H1 (cell line): ENCODE measurements around the gene YWHAB. TPM values are rescaled to one million over a fixed set of nuclear protein-coding genes. Genes with fewer than 3 reads are reported as not detected.

Experiments used
- CTCF ChIA-PET: fragments of 300-600 bp; sonication (Branson Sonifier 250); formaldehyde crosslinking; loops from one replicate; lab custom pipeline; 2021; ENCODE audit not compliant: partially characterized antibody; lab: Charles Lee
- POLR2A ChIA-PET: fragments of 300-600 bp; sonication (Branson Sonifier 250); formaldehyde crosslinking; loops from one replicate; lab custom pipeline; 2021; ENCODE audit warnings: inconsistent platforms; ENCODE audit not compliant: partially characterized antibody; lab: Charles Lee
- DNase-seq, 2 experiments: peaks; one replicate each; pipeline versions ENCODE4 v3.0.0 to v3.0.0-alpha.2; 2010 to 2022; ENCODE audit warnings: low spot score in 2 of 2, low read depth in 1 of 2, mixed read lengths in 1 of 2
- FAIRE-seq: peaks from 2 replicates; lab custom pipeline; 2011; peaks lifted over from hg19 to GRCh38; lab: Jason Lieb, UNC
- H2AFZ ChIP-seq: 2 replicates; pipeline ENCODE4 v1.8.1; 2012; ENCODE audit warnings: low read length, inconsistent platforms
- H2AK5ac ChIP-seq: 2 replicates; pipeline ENCODE4 v1.6.1; 2013; ENCODE audit warnings: low read depth, low read length
- H2BK120ac ChIP-seq: replicated peaks from 2 replicates; pipeline ENCODE3; 2013; ENCODE audit warnings: low read depth, low read length, inconsistent platforms
- H2BK12ac ChIP-seq: 2 replicates; pipeline ENCODE4 v1.6.1; 2013; ENCODE audit warnings: low read depth, low read length
- H2BK15ac ChIP-seq: 2 replicates; pipeline ENCODE4 v1.6.1; 2013; ENCODE audit warnings: low read length
- H2BK20ac ChIP-seq: 2 replicates; pipeline ENCODE4 v1.6.1; 2013; ENCODE audit warnings: low read length
- H2BK5ac ChIP-seq: 2 replicates; pipeline ENCODE4 v1.6.1; 2013; ENCODE audit warnings: low read depth, low read length
- H3K14ac ChIP-seq: 2 replicates; pipeline ENCODE4 v1.6.1; 2013; ENCODE audit warnings: inconsistent platforms; ENCODE audit not compliant: insufficient read length
- H3K18ac ChIP-seq: 2 replicates; pipeline ENCODE4 v1.6.1; 2013; ENCODE audit warnings: low read length; ENCODE audit errors: extremely low read depth
- H3K23ac ChIP-seq: 2 replicates; pipeline ENCODE4 v1.6.1; 2013; ENCODE audit warnings: inconsistent platforms; ENCODE audit not compliant: insufficient read length
- H3K23me2 ChIP-seq: 2 replicates; pipeline ENCODE4 v1.6.1; 2013; ENCODE audit warnings: low read depth, low read length
- H3K27ac ChIP-seq: 2 replicates; pipeline ENCODE4 v1.6.1; 2011; ENCODE audit warnings: low read depth, low read length, inconsistent platforms
- H3K27me3 ChIP-seq, 4 experiments: replicated peaks in 1 of 4; 1 replicate in 1 of 4; 2 replicates in 3 of 4; pipeline versions ENCODE4 v1.6.1 to v1.8.1; 2011 to 2013; ENCODE audit warnings: low read length in 3 of 4, mild to moderate bottlenecking in 3 of 4, inconsistent platforms in 2 of 4, mixed read lengths in 2 of 4, moderate library complexity in 1 of 4; ENCODE audit not compliant: control insufficient read depth in 3 of 4, insufficient read depth in 3 of 4; ENCODE audit errors: extremely low read depth in 1 of 4
- H3K36me3 ChIP-seq, 4 experiments: 2 replicates each; pipeline versions ENCODE4 v1.6.1 to v1.8.1; 2011 to 2013; ENCODE audit warnings: mild to moderate bottlenecking in 4 of 4, low read length in 3 of 4, moderate library complexity in 2 of 4, control low read depth in 1 of 4, inconsistent platforms in 1 of 4; ENCODE audit not compliant: insufficient read depth in 4 of 4, control insufficient read depth in 2 of 4
- H3K4ac ChIP-seq: replicated peaks from 2 replicates; pipeline ENCODE3; 2013; ENCODE audit warnings: low read length, low read depth, mixed read lengths, inconsistent platforms; ENCODE audit not compliant: insufficient read length
- H3K4me1 ChIP-seq, 4 experiments: replicated peaks in 1 of 4; 1 replicate in 1 of 4; 2 replicates in 3 of 4; pipeline versions ENCODE4 v1.6.1 to v1.8.1; 2011 to 2013; ENCODE audit warnings: low read length in 3 of 4, inconsistent platforms in 2 of 4, mixed read lengths in 1 of 4; ENCODE audit not compliant: insufficient read depth in 4 of 4, control insufficient read depth in 3 of 4
- H3K4me2 ChIP-seq, 2 experiments: 2 replicates each; pipeline versions ENCODE4 v1.6.1 to v1.8.1; 2011 to 2013; ENCODE audit warnings: low read depth in 2 of 2, low read length in 2 of 2, control low read depth in 1 of 2, inconsistent platforms in 1 of 2, mild to moderate bottlenecking in 1 of 2; ENCODE audit not compliant: insufficient read depth in 1 of 2
- H3K4me3 ChIP-seq, 4 experiments: fragments of 200-600, 300-600 bp in 1 of 4; sonication (generic), shearing (Covaris generic), sonication (Bioruptor Twin) in 1 of 4; 2 replicates each; pipeline versions ENCODE4 v1.5.1 to v1.8.1; 2011 to 2016; ENCODE audit warnings: low read length in 4 of 4, low read depth in 3 of 4, control low read depth in 2 of 4, inconsistent platforms in 2 of 4, mild to moderate bottlenecking in 2 of 4, mixed read lengths in 1 of 4, moderate library complexity in 1 of 4; ENCODE audit not compliant: insufficient read depth in 2 of 4; ENCODE audit errors: extremely low read depth in 1 of 4
- H3K56ac ChIP-seq: replicated peaks from 2 replicates; pipeline ENCODE3; 2013; ENCODE audit warnings: low read depth, mild to moderate bottlenecking, mixed read lengths, low read length, inconsistent platforms; ENCODE audit not compliant: insufficient read length
- H3K79me1 ChIP-seq: 2 replicates; pipeline ENCODE4 v1.6.1; 2013; ENCODE audit warnings: low read depth, low read length, control low read depth
- H3K79me2 ChIP-seq, 2 experiments: 2 replicates each; pipeline versions ENCODE4 v1.6.1 to v1.8.1; 2012 to 2013; ENCODE audit warnings: low read length in 2 of 2, mild to moderate bottlenecking in 2 of 2, inconsistent platforms in 1 of 2; ENCODE audit not compliant: insufficient read depth in 2 of 2, control insufficient read depth in 1 of 2
- H3K9ac ChIP-seq, 4 experiments: replicated peaks in 1 of 4; 1 replicate in 1 of 4; 2 replicates in 3 of 4; pipeline versions ENCODE4 v1.6.1 to v1.8.1; 2011 to 2013; ENCODE audit warnings: low read depth in 3 of 4, low read length in 3 of 4, control low read depth in 2 of 4, mild to moderate bottlenecking in 2 of 4, moderate library complexity in 2 of 4, inconsistent platforms in 1 of 4; ENCODE audit errors: extremely low read depth in 1 of 4
- H3K9me3 ChIP-seq, 2 experiments: 2 replicates each; pipeline versions ENCODE4 v1.6.1 to v1.8.1; 2012 to 2013; ENCODE audit warnings: mild to moderate bottlenecking in 2 of 2, moderate library complexity in 2 of 2, control low read depth in 1 of 2, inconsistent platforms in 1 of 2, low read depth in 1 of 2, low read length in 1 of 2, mixed read lengths in 1 of 2; ENCODE audit not compliant: insufficient read depth in 2 of 2
- H4K20me1 ChIP-seq, 2 experiments: replicated peaks in 1 of 2; 2 replicates each; pipeline versions ENCODE3 to v1.8.1; 2011 to 2013; ENCODE audit warnings: inconsistent platforms in 2 of 2, low read length in 2 of 2, mild to moderate bottlenecking in 1 of 2; ENCODE audit not compliant: insufficient read depth in 2 of 2, control insufficient read depth in 1 of 2
- H4K5ac ChIP-seq: 2 replicates; pipeline ENCODE4 v1.6.1; 2013; ENCODE audit warnings: low read length, low read depth, mixed read lengths, inconsistent platforms; ENCODE audit not compliant: insufficient read length
- H4K8ac ChIP-seq: 2 replicates; pipeline ENCODE4 v1.8.0; 2013; ENCODE audit warnings: mild to moderate bottlenecking, moderate library complexity, low read length, inconsistent platforms; ENCODE audit not compliant: insufficient read depth; ENCODE audit errors: extremely low read depth
- H4K91ac ChIP-seq: replicated peaks from 2 replicates; pipeline ENCODE3; 2013; ENCODE audit warnings: low read length, mixed read lengths, inconsistent platforms; ENCODE audit not compliant: insufficient read length
- KDM4A ChIP-seq: IDR thresholded peaks from one replicate; pipeline ENCODE4 v1.7.1; 2012; ENCODE audit warnings: low read depth, mild to moderate bottlenecking, moderate library complexity, low read length, inconsistent platforms; ENCODE audit not compliant: severe bottlenecking
- MAFK ChIP-seq: IDR thresholded peaks from 2 replicates; pipeline ENCODE4 v1.6.1; 2012; ENCODE audit warnings: low read depth, mild to moderate bottlenecking, improper control_type of control experiment, low read length
- WGBS, 2 experiments: shearing (Covaris generic) in 1 of 2; methylation state at CpG; one replicate each; pipeline versions ENCODE4 v1.1.6 to v1.1.7; 2013 to 2015; ENCODE audit warnings: low lambda C conversion rate in 2 of 2, mixed read lengths in 2 of 2, inconsistent platforms in 1 of 2, low coverage in 1 of 2, missing lambda C conversion rate in 1 of 2; ENCODE audit not compliant: insufficient replicate concordance in 2 of 2, insufficient coverage in 1 of 2, insufficient read length in 1 of 2; ENCODE audit errors: extremely low coverage in 1 of 2, missing lambda C conversion rate in 1 of 2; 5-methylcytosine and 5-hydroxymethylcytosine counted together
- polyA plus RNA-seq, 7 experiments: library from polyadenylated mRNA; depleted of rRNA in 3 of 7; stranded (reverse) in 5 of 7; unstranded in 2 of 7; fragments of >200 nt in 5 of 7; fragments of 200-250 nt in 2 of 7; gene quantifications; 1 replicate in 5 of 7; 2 replicates in 1 of 7; 4 replicates in 1 of 7; pipeline versions ENCODE4 v1.2.1 to v1.2.3, GENCODE V29; 2011 to 2013; ENCODE audit warnings: missing spikeins in 2 of 7, mixed read lengths in 2 of 7
- total RNA-seq: library from RNA; stranded (reverse); fragmentation: NEBNext Ultra II Directional; extraction: Animal tissue kit (Norgen Biotek cat#: 25700); gene quantifications from 2 replicates; pipeline ENCODE4 v1.2.1, GENCODE V29; 2021
- TF ChIP-seq, protein P1 (sequence below): IDR thresholded peaks from 2 replicates; pipeline ENCODE4 v1.6.1; 2012; ENCODE audit warnings: low read length, inconsistent platforms

Gene YWHAB
- total and polyA plus RNA-seq, 2 of the 8 experiments (the other 6 are each of a cell fraction or from before 2014, with no cell fraction given), result 72.9 to 256 TPM

DNA sequence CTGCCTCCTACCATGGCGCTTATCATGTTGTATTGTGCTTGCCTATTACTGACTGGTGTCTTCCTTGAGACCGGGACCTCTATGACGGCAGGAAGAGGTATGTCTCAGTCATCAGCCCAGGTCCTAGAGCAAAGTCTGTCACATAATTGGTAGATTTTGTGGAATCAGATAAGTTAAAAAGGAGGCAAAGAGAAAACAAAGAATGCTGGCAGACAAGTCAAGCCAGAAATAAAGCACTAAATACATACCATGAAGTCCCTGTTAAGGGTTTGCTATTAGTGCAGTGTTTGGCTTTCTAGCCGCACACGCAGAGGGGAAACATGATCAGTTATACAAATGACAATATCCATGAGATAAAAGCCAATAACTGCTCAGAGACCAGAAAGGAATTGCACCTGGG, 68.7 kb downstream of the YWHAB start:
- DNase-seq, result no peak
- no peak overlapping the region for H2AK5ac ChIP-seq
- no peak overlapping the region for H4K91ac ChIP-seq
- ChIA-PET CTCF (interaction anchor here (2.1 kb wide), 1 partner anchor 10 kb away, joined by 7 read pairs; no protein-coding TSS in a partner anchor), POLR2A (interaction anchor here (0.5 to 4.0 kb wide), 6 partner anchors 9 to 483 kb away, joined by 3 to 33 read pairs (median 4); no protein-coding TSS in a partner anchor)
- no peak for FAIRE-seq
- H2BK15ac ChIP-seq, result no peak overlapping the region
- H2AFZ ChIP-seq, result no peak overlapping the region
- peaks cover 8% of the 10 kb centered on the region for H3K79me1 ChIP-seq
- H3K27me3 ChIP-seq, result no peaks in the 10 kb centered on the region
- no peaks in the 10 kb centered on the region for H3K9me3 ChIP-seq
- no peak overlapping the region for H3K56ac ChIP-seq
- no peak overlapping the region for H4K5ac ChIP-seq
- H4K8ac ChIP-seq, result no peak overlapping the region
- H2BK12ac ChIP-seq, result no peak overlapping the region
- H3K23me2 ChIP-seq, result no peaks in the 10 kb centered on the region
- no peak overlapping the region for H2BK120ac ChIP-seq
- H4K20me1 ChIP-seq, result peaks cover 2 to 6% of the 10 kb centered on the region in 2 experiments
- WGBS, 2 experiments, result 93% methylated on average over 5 of the region's 5 CpGs; no CpG with 5 or more reads in 1 of the 2 experiments
- H3K18ac ChIP-seq, result no peak overlapping the region
- H3K27ac ChIP-seq, result no peak overlapping the region
- peaks cover 0 to 3% (median 0%) of the 10 kb centered on the region in 4 experiments; a peak in 3 of 7 replicates for H3K4me1 ChIP-seq
- H2BK5ac ChIP-seq, result no peak overlapping the region
- peaks cover 3 to 15% of the 10 kb centered on the region in 2 experiments; a peak in 3 of 4 replicates for H3K79me2 ChIP-seq
- no peak overlapping the region for H3K23ac ChIP-seq
- no peak overlapping the region for H3K14ac ChIP-seq
- peaks cover 17 to 58% (median 53%) of the 10 kb centered on the region in 4 experiments for H3K36me3 ChIP-seq
- no peak overlapping the region for H2BK20ac ChIP-seq
- H3K4me3 ChIP-seq, result no peak overlapping the region
- no peak overlapping the region for H3K4ac ChIP-seq
- no peak overlapping the region for H3K4me2 ChIP-seq
- H3K9ac ChIP-seq, result no peak overlapping the region
- TF ChIP-seq, protein P1, sequence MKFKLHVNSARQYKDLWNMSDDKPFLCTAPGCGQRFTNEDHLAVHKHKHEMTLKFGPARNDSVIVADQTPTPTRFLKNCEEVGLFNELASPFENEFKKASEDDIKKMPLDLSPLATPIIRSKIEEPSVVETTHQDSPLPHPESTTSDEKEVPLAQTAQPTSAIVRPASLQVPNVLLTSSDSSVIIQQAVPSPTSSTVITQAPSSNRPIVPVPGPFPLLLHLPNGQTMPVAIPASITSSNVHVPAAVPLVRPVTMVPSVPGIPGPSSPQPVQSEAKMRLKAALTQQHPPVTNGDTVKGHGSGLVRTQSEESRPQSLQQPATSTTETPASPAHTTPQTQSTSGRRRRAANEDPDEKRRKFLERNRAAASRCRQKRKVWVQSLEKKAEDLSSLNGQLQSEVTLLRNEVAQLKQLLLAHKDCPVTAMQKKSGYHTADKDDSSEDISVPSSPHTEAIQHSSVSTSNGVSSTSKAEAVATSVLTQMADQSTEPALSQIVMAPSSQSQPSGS, result no peak
- no peak for TF ChIP-seq KDM4A
- TF ChIP-seq MAFK, result no peak
